Sigmoid colon (tissue), 3 donors: ENCODE results near the gene TMEM271.

Experiments used
- POLR2A ChIP-seq, 2 donors: fragments of 450-650 bp; IDR thresholded peaks; one replicate each; pipeline ENCODE4 v1.6.1; 2016; ENCODE audit warnings: antibody characterized with exemption in 2 of 2, mild to moderate bottlenecking in 2 of 2, moderate library complexity in 2 of 2
- TF ChIP-seq, protein P1 (sequence below), 4 experiments: fragments of 450-650 bp in 3 of 4; fragments of 200-600 bp in 1 of 4; IDR thresholded peaks; one replicate each; pipeline ENCODE4 v1.5.1; 2016 to 2019; ENCODE audit warnings: antibody characterized with exemption in 4 of 4, mild to moderate bottlenecking in 3 of 4, moderate library complexity in 2 of 4

DNA sequence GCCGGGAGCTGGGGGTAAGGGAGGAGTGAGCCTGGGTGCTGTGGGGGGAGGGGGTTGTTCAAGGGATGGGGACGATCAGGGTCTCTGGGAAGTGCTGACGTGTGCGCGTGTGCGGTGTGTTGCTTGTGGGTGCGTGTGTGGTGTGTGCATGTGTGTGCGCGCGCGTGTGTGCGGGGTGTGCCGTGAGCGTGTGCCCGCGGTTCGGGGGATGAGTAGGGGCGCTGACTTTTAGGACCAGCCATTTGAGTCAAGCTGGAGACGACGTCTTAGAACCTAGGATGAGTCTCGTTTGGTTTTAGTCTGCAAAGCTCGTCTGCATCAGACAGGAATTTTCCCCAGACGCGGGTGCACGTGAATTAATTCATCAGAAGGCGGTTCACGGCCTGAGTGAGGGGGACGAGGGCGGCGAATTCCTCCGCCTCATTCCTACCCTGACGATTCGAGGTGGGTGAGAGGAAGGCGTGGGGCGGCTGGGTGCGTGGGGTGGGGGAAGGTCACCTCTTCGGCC, 950 bp upstream of the TMEM271 start:
- TF ChIP-seq POLR2A (IDR thresholded peaks at IDR 0.05), result no peak
- TF ChIP-seq, protein P1, sequence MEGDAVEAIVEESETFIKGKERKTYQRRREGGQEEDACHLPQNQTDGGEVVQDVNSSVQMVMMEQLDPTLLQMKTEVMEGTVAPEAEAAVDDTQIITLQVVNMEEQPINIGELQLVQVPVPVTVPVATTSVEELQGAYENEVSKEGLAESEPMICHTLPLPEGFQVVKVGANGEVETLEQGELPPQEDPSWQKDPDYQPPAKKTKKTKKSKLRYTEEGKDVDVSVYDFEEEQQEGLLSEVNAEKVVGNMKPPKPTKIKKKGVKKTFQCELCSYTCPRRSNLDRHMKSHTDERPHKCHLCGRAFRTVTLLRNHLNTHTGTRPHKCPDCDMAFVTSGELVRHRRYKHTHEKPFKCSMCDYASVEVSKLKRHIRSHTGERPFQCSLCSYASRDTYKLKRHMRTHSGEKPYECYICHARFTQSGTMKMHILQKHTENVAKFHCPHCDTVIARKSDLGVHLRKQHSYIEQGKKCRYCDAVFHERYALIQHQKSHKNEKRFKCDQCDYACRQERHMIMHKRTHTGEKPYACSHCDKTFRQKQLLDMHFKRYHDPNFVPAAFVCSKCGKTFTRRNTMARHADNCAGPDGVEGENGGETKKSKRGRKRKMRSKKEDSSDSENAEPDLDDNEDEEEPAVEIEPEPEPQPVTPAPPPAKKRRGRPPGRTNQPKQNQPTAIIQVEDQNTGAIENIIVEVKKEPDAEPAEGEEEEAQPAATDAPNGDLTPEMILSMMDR (IDR thresholded peaks at IDR 0.05), result no peak
